GM12864 (cell line): ENCODE measurements around the gene ZNF516.

Source experiments
- DNase-seq: peaks from one replicate; pipeline ENCODE4 v3.0.0-alpha.2; 2011; ENCODE audit warnings: low read depth
- H3K4me3 ChIP-seq: 2 replicates; pipeline ENCODE4 v1.5.1; 2011; ENCODE audit warnings: mild to moderate bottlenecking, low read depth, low read length, control low read depth
- CTCF ChIP-seq: IDR thresholded peaks from 2 replicates; pipeline ENCODE4 v1.5.1; 2011; ENCODE audit warnings: low read depth, mild to moderate bottlenecking, moderate library complexity, low read length, control low read depth, inconsistent platforms; ENCODE audit errors: missing control alignments

ZNF516 gene

GRCh38 chr18:76396792-76397191 is 98.2 kb downstream of the ZNF516 start:
- no peak overlapping the region for H3K4me3 ChIP-seq
- DNase-seq, result no peak
- TF ChIP-seq CTCF, result no peak

GRCh38 chr18:76395609-76396008 is 99.4 kb downstream of the ZNF516 start:
- TF ChIP-seq CTCF, result no peak
- DNase-seq, result no peak
- H3K4me3 ChIP-seq, result no peak overlapping the region

GRCh38 chr18:76394780-76395476 is 100.1 kb downstream of the ZNF516 start:
- no peak for DNase-seq
- H3K4me3 ChIP-seq, result no peak overlapping the region
- TF ChIP-seq CTCF, result no peak

- TF ChIP-seq CTCF, result no peak
- DNase-seq, result no peak
- no peak overlapping the region for H3K4me3 ChIP-seq
Measured at GRCh38 chr18:76392349-76392748, 102.7 kb downstream of the ZNF516 start.

- no peak overlapping the region for H3K4me3 ChIP-seq
- DNase-seq, result no peak
- TF ChIP-seq CTCF, result no peak
Measured at GRCh38 chr18:76391746-76392145, 103.3 kb downstream of the ZNF516 start.

GRCh38 chr18:76391038-76391437 is 104.0 kb downstream of the ZNF516 start:
- TF ChIP-seq CTCF, result no peak
- no peak for DNase-seq
- no peak overlapping the region for H3K4me3 ChIP-seq

GRCh38 chr18:76390452-76391035 is 104.5 kb downstream of the ZNF516 start:
- no peak for TF ChIP-seq CTCF
- DNase-seq, result no peak
- no peak overlapping the region for H3K4me3 ChIP-seq
